Measurements from ENCODE around the gene ASPRV1. TPM values are rescaled to one million over a fixed set of nuclear protein-coding genes. Genes with fewer than 3 reads are reported as not detected.

The ASPRV1 gene
- total RNA-seq, 1 experiment from 2014 or later, result 1.3 TPM

GRCh38 chr2:70010576-70011111 lies 49.2 kb upstream of the ASPRV1 start:
- H3K4me3 Mint-ChIP-seq, result no peak overlapping the region
- peak overlapping the region; percentile 9; the same call in 1 of the 2 replicates for H3K27ac Mint-ChIP-seq
- H3K4me1 Mint-ChIP-seq, result peaks cover 8% of the 10 kb centered on the region
- CTCF ChIA-PET, result no interaction called here
- no peaks in the 10 kb centered on the region for H3K27me3 Mint-ChIP-seq (ENCODE audit: low read depth)
- TF ChIP-seq SMAD3 (CRISPR knock-in tag; IDR thresholded peaks at IDR 0.05; ENCODE audit: borderline replicate concordance) (no peak), OVOL2 (CRISPR knock-in tag; IDR thresholded peaks at IDR 0.05; ENCODE audit: borderline replicate concordance) (no peak), ZNF532 (CRISPR knock-in tag; IDR thresholded peaks at IDR 0.05; ENCODE audit: borderline replicate concordance) (no peak), RORB (CRISPR knock-in tag; IDR thresholded peaks at IDR 0.05) (no peak), NFE2L1 (CRISPR knock-in tag; IDR thresholded peaks at IDR 0.05) (no peak), ZNF396 (CRISPR knock-in tag; IDR thresholded peaks at IDR 0.05; ENCODE audit: borderline replicate concordance) (no peak), ZNF281 (CRISPR knock-in tag; IDR thresholded peaks at IDR 0.05) (no peak), FOXP1 (CRISPR knock-in tag; IDR thresholded peaks at IDR 0.05; ENCODE audit: borderline replicate concordance) (no peak), SOX15 (CRISPR knock-in tag; IDR thresholded peaks at IDR 0.05) (no peak), NR3C1 (CRISPR knock-in tag; conservative IDR thresholded peaks at IDR 0.05; ENCODE audit: low read depth) (no peak), PRRX2 (CRISPR knock-in tag; IDR thresholded peaks at IDR 0.05) (no peak), HMGXB4 (CRISPR knock-in tag; IDR thresholded peaks at IDR 0.05) (no peak), GABPB1 (CRISPR knock-in tag; IDR thresholded peaks at IDR 0.05) (no peak), KAT7 (CRISPR knock-in tag; IDR thresholded peaks at IDR 0.05; ENCODE audit: borderline replicate concordance) (no peak), USF1 (CRISPR knock-in tag; IDR thresholded peaks at IDR 0.05) (no peak), ZNF121 (CRISPR knock-in tag; IDR thresholded peaks at IDR 0.05) (no peak), E2F1 (CRISPR knock-in tag; IDR thresholded peaks at IDR 0.05) (no peak), PREB (CRISPR knock-in tag; IDR thresholded peaks at IDR 0.05; ENCODE audit: borderline replicate concordance) (no peak)
- POLR2A ChIA-PET, result interaction anchor here (1.2 kb wide), 1 partner anchor 18 kb away, joined by 3 read pairs; no protein-coding TSS in a partner anchor
- ATAC-seq (no peak), DNase-seq (ENCODE audit: low spot score) (no peak)
- H3K36me3 Mint-ChIP-seq, result no peaks in the 10 kb centered on the region
- H3K9me3 Mint-ChIP-seq, result no peaks in the 10 kb centered on the region
